Transverse colon (tissue), 4 donors: ENCODE data around the gene ZNF385B. TPM values are rescaled to one million over a fixed set of nuclear protein-coding genes. Genes with fewer than 3 reads are reported as not detected.
A peak's percentile ranks its signal among the peaks of the same experiment; 100 is the strongest.

Experiments
- DNase-seq: peaks from one replicate; pipeline ENCODE4 v3.0.0-alpha.2; 2019
- H3K27ac ChIP-seq, 4 donors: fragments of 200-600 bp; sonication (generic); 2 replicates each; pipeline ENCODE4 v1.5.1; 2016 to 2018; ENCODE audit warnings: inconsistent platforms in 4 of 4
- H3K27me3 ChIP-seq: fragments of 200-600 bp; sonication (generic); 2 replicates; pipeline ENCODE4 v1.5.1; 2017; ENCODE audit warnings: inconsistent platforms
- H3K36me3 ChIP-seq, 4 donors: fragments of 200-600 bp; sonication (generic); 2 replicates each; pipeline ENCODE4 v1.5.1; 2017 to 2019; ENCODE audit warnings: inconsistent platforms in 4 of 4
- H3K4me1 ChIP-seq, 4 donors: fragments of 200-600 bp; sonication (generic); 2 replicates each; pipeline ENCODE4 v1.5.1; 2017 to 2020; ENCODE audit warnings: inconsistent platforms in 4 of 4
- H3K4me3 ChIP-seq, 4 donors: fragments of 200-600 bp; sonication (generic); 1 replicate in 1 of 4; 2 replicates in 3 of 4; pipeline versions ENCODE4 v1.5.1 to v1.6.1; 2017 to 2019; ENCODE audit warnings: inconsistent platforms in 4 of 4
- H3K9me3 ChIP-seq, 2 donors: fragments of 200-600 bp; sonication (generic); 2 replicates each; pipeline ENCODE4 v1.5.1; 2017 to 2019; ENCODE audit warnings: inconsistent platforms in 2 of 2
- EP300 ChIP-seq: sonication (generic); formaldehyde crosslinking; IDR thresholded peaks from one replicate; pipeline ENCODE4 v1.6.1; 2017; ENCODE audit warnings: antibody characterized with exemption, low read depth
- POLR2A ChIP-seq: fragments of 450-650 bp; IDR thresholded peaks from one replicate; pipeline ENCODE4 v1.6.1; 2016; ENCODE audit warnings: antibody characterized with exemption, mild to moderate bottlenecking, moderate library complexity
- POLR2AphosphoS5 ChIP-seq, 3 donors: sonication (generic); formaldehyde crosslinking; IDR thresholded peaks; one replicate each; pipeline ENCODE4 v1.6.1; 2016; ENCODE audit warnings: antibody characterized with exemption in 3 of 3
- WGBS, 2 donors: methylation state at CpG; one replicate each; pipeline ENCODE4 v1.1.5; 2018; ENCODE audit warnings: low coverage in 1 of 2; 5-methylcytosine and 5-hydroxymethylcytosine counted together
- in situ Hi-C, 4 donors: fragments of 200-750 bp; cut with MboI; loops; one replicate each; pipeline versions ENCODE4 v1.15.0 to v1.15.1; 2017; ENCODE audit warnings: low sequenced_read_pairs in 3 of 4, low pct_ligation_motif_present in 1 of 4, low pct_unique_long_range_greater_than_20kb in 1 of 4
- intact Hi-C: fragments of 100-400 bp; cut with DNase I; formaldehyde crosslinking; loops from one replicate; pipeline ENCODE4 v1.15.1; 2023; ENCODE audit warnings: low total_unique reads
- total RNA-seq, 4 donors: library from RNA; depleted of rRNA; stranded (reverse); fragments of >200 nt; gene quantifications; one replicate each; pipeline ENCODE4 v1.1.0, GENCODE V29; 2016
- TF ChIP-seq, protein P1 (sequence below), 5 experiments: fragments of 200-600 bp in 3 of 5; fragments of 450-650 bp in 2 of 5; sonication (generic) in 3 of 5; IDR thresholded peaks; 1 replicate in 2 of 5; 2 replicates in 3 of 5; pipeline ENCODE4 v1.5.1; 2016 to 2017; ENCODE audit warnings: antibody characterized with exemption in 5 of 5, inconsistent platforms in 3 of 5, mild to moderate bottlenecking in 2 of 5, moderate library complexity in 1 of 5

Gene ZNF385B
- total RNA-seq, 4 donors from 2014 or later: 1.2 to 6.0 (median 2.4) TPM

- Histone ChIP-seq H3K4me1 (no peaks in the 10 kb centered on the region), H3K27ac (no peak overlapping the region), H3K4me3 (no peak overlapping the region), H3K9me3 (no peaks in the 10 kb centered on the region), H3K27me3 (no peaks in the 10 kb centered on the region), H3K36me3 (no peaks in the 10 kb centered on the region)
- in situ Hi-C loops (loop anchor here in 2 of 4 donors (10.0 kb wide), 1 partner anchor 326 kb away; no protein-coding TSS in a partner anchor), intact Hi-C loops (loop anchor here (10.0 kb wide), 1 partner anchor 326 kb away; no protein-coding TSS in a partner anchor)
- DNase-seq: no peak
- WGBS, 2 donors: 6 to 17% methylated on average over 4 of the region's 4 CpGs
- TF ChIP-seq POLR2A: no peak
- TF ChIP-seq, protein P1, sequence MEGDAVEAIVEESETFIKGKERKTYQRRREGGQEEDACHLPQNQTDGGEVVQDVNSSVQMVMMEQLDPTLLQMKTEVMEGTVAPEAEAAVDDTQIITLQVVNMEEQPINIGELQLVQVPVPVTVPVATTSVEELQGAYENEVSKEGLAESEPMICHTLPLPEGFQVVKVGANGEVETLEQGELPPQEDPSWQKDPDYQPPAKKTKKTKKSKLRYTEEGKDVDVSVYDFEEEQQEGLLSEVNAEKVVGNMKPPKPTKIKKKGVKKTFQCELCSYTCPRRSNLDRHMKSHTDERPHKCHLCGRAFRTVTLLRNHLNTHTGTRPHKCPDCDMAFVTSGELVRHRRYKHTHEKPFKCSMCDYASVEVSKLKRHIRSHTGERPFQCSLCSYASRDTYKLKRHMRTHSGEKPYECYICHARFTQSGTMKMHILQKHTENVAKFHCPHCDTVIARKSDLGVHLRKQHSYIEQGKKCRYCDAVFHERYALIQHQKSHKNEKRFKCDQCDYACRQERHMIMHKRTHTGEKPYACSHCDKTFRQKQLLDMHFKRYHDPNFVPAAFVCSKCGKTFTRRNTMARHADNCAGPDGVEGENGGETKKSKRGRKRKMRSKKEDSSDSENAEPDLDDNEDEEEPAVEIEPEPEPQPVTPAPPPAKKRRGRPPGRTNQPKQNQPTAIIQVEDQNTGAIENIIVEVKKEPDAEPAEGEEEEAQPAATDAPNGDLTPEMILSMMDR (IDR thresholded peaks at IDR 0.05): peak; percentile 52 to 66 (median 59)
Observed at GRCh38 chr2:179751163-179751809, 110.1 kb downstream of the ZNF385B start.

DNA sequence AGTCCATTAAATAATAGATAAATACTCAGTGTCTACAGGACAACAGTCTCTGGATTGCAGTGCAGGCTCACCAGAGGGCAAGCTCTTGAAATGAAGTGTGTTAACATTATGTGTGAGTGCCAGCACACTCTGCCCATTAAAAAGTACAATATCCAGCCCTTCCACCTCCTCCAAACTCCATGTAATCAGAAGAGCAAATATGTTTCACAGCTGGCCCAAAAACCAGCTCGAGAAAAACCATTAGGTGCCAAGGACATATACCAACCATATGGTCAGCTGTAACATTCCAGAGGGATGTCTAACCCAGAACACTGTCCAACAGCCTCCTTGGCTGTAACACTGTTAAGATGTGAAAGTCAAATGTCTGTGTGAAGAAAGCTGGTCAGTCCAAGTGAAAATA is 112.2 kb downstream of the ZNF385B start:
- 53% methylated on average over 1 of the region's 1 CpG; no CpG with 5 or more reads in 1 of the 2 donors for WGBS, 2 donors
- no peak overlapping the region for H3K4me3 ChIP-seq
- no peaks in the 10 kb centered on the region for H3K9me3 ChIP-seq
- intact Hi-C loops: no loop called here
- DNase-seq: no peak
- H3K27me3 ChIP-seq: no peaks in the 10 kb centered on the region
- H3K36me3 ChIP-seq: no peaks in the 10 kb centered on the region
- H3K27ac ChIP-seq: no peak overlapping the region
- in situ Hi-C loops: loop anchor here in 1 of 4 donors (10.0 kb wide), 1 partner anchor 324 kb away; no protein-coding TSS in a partner anchor
- H3K4me1 ChIP-seq: no peaks in the 10 kb centered on the region
- TF ChIP-seq, protein P1 (IDR thresholded peaks at IDR 0.05): no peak

- in situ Hi-C loops (loop anchor here in 1 of 4 donors (10.0 kb wide), 1 partner anchor 322 kb away; no protein-coding TSS in a partner anchor), intact Hi-C loops (no loop called here)
- TF ChIP-seq POLR2AphosphoS5 (IDR thresholded peaks at IDR 0.05) (no peak), POLR2A (no peak), EP300 (no peak)
- TF ChIP-seq, protein P1 (IDR thresholded peaks at IDR 0.05): no peak
Observed at GRCh38 chr2:179746981-179747380, 114.4 kb downstream of the ZNF385B start.

DNA sequence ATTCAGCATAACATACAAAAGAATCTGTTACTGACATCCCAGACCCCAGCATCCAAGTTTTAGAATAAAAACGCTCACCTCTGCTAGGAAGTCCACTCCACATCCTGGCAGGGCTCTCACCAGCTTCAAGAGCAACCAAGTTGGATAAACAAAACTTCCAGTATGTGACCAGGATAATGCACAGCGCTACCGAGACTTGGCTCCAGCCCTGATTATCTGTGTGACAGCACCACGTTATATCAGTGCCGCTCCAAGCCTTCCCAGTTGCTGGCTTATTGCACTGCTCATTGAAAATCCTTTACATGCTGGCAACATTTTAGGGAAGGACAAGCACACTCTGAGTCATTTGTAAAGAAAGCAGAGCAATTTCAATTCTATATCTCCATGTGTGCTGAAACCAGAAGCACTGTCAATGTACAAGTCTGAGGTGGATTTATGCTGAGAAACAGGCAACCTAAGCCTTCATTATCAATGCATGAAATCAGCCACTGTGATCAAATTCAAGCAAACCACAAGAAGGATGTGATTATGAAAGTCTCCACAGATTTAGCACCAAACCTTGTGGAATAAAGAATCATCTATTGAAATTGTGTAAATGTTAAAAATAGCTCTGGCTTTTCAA is 115.7 kb downstream of the ZNF385B start:
- Histone ChIP-seq H3K27me3 (no peaks in the 10 kb centered on the region), H3K4me1 (no peaks in the 10 kb centered on the region), H3K9me3 (no peaks in the 10 kb centered on the region), H3K27ac (no peak overlapping the region), H3K4me3 (no peak overlapping the region), H3K36me3 (no peaks in the 10 kb centered on the region)
- intact Hi-C loops (no loop called here), in situ Hi-C loops (loop anchor here in 1 of 4 donors (10.0 kb wide), 1 partner anchor 321 kb away; no protein-coding TSS in a partner anchor)
- TF ChIP-seq EP300 (no peak), POLR2A (no peak), POLR2AphosphoS5 (IDR thresholded peaks at IDR 0.05) (no peak)
- TF ChIP-seq, protein P1 (IDR thresholded peaks at IDR 0.05): no peak
- 76 to 100% methylated on average over 1 to 5 of the region's 5 CpGs for WGBS, 2 donors
- no peak for DNase-seq

More at GRCh38 chr2:179746981-179747380, 114.4 kb downstream of the ZNF385B start:
- no peaks in the 10 kb centered on the region for H3K9me3 ChIP-seq
- DNase-seq: no peak
- no peaks in the 10 kb centered on the region for H3K36me3 ChIP-seq
- H3K4me1 ChIP-seq: no peaks in the 10 kb centered on the region
- H3K4me3 ChIP-seq: no peak overlapping the region
- WGBS, 2 donors: 91% methylated on average over 5 of the region's 5 CpGs; no CpG with 5 or more reads in 1 of the 2 donors
- no peaks in the 10 kb centered on the region for H3K27me3 ChIP-seq
- no peak overlapping the region for H3K27ac ChIP-seq
